ENCODE measurements around the gene SYCE3.

SYCE3 gene

GRCh38 chr22:50599816-50600455 lies 37.2 kb upstream of the SYCE3 start:
- DNase-seq: peak; percentile 44 to 48

DNA sequence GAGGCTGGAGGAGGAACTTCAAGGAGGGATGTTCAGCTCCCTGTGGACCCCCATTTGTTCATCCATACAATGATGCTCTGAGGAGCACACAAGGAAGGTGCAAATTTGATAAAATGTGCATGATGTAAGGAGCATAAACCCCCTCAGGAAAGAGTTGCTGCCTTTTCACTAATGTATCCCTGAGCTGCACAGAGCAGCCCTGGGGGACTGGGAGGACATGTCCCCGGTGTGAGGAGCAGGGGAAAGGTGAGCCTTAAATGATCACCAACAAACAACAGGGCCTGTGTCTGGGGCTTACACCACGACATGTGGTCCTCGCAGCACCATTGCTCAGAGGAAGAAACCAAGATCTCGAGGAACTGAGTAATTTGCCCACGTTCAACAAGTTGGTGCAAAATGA lies 34.4 kb upstream of the SYCE3 start:
- no peak for DNase-seq

GRCh38 chr22:50595189-50595588 lies 32.5 kb upstream of the SYCE3 start:
- no peak for DNase-seq

- DNase-seq: no peak
These were observed 24.7 kb upstream of the SYCE3 start for GRCh38 chr22:50587407-50587806.

GRCh38 chr22:50586416-50586815 lies 23.7 kb upstream of the SYCE3 start:
- no peak for DNase-seq

DNA sequence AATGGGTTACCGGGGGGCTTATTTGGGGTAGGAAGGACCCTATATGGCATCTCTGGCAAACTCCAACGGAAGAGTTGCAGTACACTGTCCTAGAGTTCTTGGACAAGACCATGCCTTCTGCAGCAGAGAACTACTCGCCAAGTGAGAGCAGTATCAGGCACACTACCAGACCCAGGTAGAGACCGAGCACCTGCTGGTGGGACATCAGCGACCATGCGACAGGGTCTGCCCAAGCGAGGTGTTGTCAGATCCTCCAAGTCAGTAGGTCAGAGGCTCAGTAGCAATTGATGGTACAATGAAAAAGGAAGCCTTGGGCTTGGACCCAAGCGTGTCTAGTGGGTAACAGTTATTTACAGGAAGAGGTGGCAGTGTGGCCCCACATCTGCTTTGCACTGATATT lies 23.1 kb upstream of the SYCE3 start:
- DNase-seq: no peak

- no peak for DNase-seq
These were observed 22.5 kb upstream of the SYCE3 start for GRCh38 chr22:50585238-50585637.

GRCh38 chr22:50584106-50585096 lies 21.7 kb upstream of the SYCE3 start:
- no peak for DNase-seq

- DNase-seq: no peak
These were observed 20.7 kb upstream of the SYCE3 start for GRCh38 chr22:50583294-50583861.

GRCh38 chr22:50582493-50583293 lies 20.0 kb upstream of the SYCE3 start, which contains the start of gene CHKB:
Gene CHKB (minus strand): TSS chr22:50582849. CDS start chr22:50582781, 68 bp downstream.
- peak; percentile 96 to 97 for DNase-seq

DNA sequence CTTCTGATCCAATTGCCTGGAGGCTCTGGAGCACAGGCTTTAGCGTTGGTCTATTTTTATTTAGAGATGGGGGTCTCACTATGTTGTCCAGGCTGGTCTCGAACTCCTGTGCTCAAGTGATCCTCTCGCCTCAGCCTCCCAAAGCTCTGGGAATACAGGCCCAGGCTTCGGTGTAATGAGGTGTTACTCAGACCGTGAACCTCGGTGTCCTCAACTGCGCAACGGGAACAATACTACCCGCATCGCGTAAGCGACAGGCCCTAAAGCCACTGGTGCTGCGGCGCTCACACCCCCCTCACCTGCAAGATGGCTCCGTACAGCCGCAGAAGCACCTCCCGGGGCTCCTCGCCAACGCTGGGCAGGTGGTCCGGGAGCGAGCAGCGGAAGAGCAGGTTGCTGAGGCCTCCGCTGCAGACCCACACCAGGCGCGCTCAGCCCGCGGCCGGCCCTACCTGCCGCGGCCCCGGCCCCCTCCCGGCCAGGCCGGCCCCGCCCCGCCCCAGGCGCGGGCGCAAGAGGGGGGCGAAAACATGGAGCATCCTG lies 19.3 kb upstream of the SYCE3 start:
- DNase-seq: peak in 1 of 2 experiments; percentile 28

DNA sequence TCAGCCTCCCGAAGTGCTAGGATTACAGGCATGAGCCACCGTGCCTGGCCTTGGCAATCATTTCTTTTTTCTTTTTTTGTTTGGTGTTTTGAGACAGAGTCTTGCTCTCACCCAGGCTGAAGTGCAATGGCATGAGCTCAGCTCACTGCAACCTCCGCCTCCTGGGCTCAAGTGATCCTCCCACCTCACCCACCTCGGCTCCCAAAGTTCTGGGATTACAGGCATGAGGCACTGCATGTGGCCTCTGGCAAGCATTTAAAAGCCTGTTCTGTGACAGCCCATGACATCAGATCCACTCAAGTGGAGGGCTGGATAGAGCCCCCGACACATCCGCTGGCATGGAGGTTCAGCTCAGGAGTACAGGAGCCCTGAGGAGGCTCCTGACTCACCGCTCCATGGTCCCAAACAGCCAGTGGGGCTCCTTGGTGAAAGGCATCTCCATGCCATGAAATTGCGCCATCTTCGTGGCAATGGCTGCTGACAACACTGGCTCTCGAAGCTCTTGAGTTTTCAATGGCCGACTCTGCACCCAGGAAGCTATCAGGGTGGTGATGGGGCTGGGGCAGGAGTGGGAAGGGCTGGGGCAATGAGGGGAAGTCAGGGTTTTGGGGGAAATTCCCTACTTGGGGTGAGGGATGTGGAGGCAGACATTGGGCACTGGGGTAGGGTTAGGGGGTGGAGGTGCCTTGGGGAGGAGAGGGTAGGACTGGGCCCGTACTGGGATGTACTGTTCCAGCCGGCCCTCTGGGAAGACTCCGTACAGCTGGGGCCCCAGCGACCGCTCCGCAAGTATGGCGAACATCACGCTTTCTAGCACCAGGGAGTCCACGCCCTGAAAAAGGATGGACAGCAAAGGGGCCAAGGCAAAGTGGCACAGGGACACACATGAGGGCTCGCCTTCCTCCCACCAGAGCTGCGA lies 18.6 kb upstream of the SYCE3 start:
- no peak for DNase-seq

- no peak for DNase-seq
These were observed 17.0 kb upstream of the SYCE3 start for GRCh38 chr22:50579752-50580151.

GRCh38 chr22:50578776-50579310 lies 16.1 kb upstream of the SYCE3 start:
- no peak for DNase-seq

DNA sequence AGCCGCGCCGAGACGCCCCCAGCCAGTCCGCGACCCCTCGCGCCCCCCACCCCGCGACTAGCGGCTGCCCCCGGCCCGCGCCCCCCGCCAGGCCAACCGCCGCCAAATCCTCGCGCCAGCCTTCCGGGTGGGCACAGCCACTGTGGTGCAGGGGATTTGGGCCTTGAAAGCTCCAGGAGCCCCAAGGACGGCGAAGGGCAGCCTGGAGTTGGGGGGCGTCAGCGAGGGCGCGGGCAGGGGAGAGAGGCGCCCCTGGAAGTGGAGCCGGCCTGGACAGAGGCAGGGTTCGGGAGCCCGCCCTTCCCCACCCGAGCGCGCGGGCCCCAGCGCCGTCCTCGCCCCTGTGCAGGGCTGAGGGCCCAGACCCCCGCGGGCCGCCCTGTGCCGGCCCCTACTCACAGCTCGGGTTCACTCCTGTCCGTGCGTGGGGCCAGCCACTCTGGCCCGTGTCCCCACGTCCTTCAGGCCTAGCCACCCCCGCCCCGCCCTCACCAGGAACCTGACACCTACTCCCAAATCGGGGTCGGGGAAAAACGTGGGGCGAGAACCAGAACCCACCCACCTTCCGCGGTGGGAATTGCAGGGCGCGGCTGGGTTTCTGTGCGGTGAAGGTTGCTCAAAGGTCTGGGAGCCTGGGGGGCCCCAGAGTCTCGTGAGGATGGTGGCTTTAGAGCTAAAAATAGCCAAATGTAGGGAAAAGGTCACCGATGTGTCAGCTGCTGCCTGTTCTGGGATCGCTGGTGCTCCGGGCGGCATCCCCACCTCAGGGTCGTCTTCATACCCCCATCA lies 15.5 kb upstream of the SYCE3 start, which contains the start of gene CPT1B:
Gene CPT1B (minus strand): TSS at position 441 of the 789 bp plus-strand sequence. CDS start 512 bp downstream, outside the sequence.
- no peak for DNase-seq

DNA sequence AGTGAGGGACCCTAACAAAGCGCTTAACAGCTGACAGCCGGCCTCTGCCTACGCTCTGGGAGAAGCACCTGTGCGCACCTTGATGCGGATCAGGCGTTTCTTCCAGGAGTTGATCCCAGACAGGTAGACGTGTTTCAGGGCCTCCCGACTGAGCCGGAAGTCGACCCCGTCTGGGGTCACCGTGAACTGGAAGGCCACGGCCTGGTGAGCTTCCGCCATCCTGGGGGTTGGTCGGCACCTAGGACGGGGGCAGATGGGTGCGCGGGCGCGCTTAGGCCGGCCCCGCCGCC lies 14.9 kb upstream of the SYCE3 start:
- DNase-seq: no peak

- DNase-seq: no peak
These were observed 14.3 kb upstream of the SYCE3 start for GRCh38 chr22:50576806-50577696.

DNA sequence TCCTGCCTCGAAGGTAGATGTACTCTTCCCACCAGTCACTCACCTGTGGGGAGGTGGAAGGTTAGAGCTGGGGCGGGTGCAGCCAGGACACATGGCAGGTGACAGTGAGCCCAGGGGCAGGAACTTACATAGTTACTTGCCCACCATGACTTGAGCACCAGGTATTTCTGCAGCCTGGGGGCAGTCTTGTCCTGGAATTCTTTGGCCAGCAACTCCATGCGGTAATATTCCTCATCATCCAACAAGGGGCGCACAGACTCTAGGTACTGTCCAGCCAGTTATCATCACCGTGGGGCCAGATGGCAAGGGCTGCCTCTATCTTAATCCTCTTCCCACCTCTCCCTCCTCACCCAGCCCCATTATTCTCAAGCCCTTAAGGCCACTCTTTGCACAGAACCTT lies 13.4 kb upstream of the SYCE3 start:
- DNase-seq: no peak

DNA sequence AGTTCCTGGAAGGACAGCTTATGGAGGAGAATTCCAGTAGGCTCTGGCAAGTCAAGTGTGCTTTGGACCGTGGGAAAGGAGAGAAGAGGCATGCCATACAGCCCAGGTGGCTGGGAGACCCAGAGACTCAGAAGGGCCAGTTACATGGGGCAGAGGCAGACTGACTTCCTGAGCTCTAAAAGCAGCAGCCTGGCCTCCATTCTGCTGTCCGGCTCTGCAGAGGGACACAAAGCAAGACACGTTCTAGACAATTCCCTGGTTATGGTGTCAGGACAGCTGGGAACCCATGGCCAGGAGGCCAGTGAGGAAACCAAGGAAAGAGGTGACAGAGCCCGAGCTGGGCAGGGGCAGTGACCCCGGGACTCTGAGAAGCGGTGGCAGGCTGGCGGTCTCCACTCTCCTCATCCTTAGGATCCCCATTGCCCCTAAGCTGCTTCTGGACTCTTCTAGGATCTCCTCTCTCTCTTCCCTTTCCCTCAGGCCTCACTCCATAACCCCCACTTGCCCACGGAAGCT lies 12.8 kb upstream of the SYCE3 start:
- no peak for DNase-seq

Data from activated CD4-positive, alpha-beta T cell treated with anti-CD3 and anti-CD28 coated beads, Interleukin-2, amount 50 U/mL, for 4 hours (primary cell).